ENCODE results near the gene BCR. TPM values are rescaled to one million over a fixed set of nuclear protein-coding genes. Genes with fewer than 3 reads are reported as not detected.

BCR gene
- polyA plus RNA-seq, 1 experiment = 24.0 TPM

- DNase-seq (ENCODE audit: low read depth) = no peak
- Histone ChIP-seq H3K36me3 (ENCODE audit: control insufficient read depth, insufficient read depth, low read length) (no peaks in the 10 kb centered on the region), H3K27me3 (ENCODE audit: control insufficient read depth, insufficient read depth, low read length) (no peaks in the 10 kb centered on the region), H3K4me3 (ENCODE audit: low read depth, low read length) (no peak overlapping the region)
- ChIA-PET CTCF (interaction anchor here (0.8 to 2.1 kb wide), 7 partner anchors 10 to 75 kb away, joined by 3 to 7 read pairs (median 4); no protein-coding TSS in a partner anchor), POLR2A (no interaction called here)
- no peak for TF ChIP-seq CTCF (IDR thresholded peaks at IDR 0.05; ENCODE audit: insufficient read depth, low read depth, low read length)
These were observed 35.3 kb downstream of the BCR start for GRCh38 chr22:23215294-23216241.

GRCh38 chr22:23216461-23217170, 36.3 kb downstream of the BCR start:
- POLR2A ChIA-PET = no interaction called here
- CTCF ChIA-PET = interaction anchor here (1.2 to 2.1 kb wide), 6 partner anchors 9 to 65 kb away, joined by 3 to 7 read pairs (median 5); no protein-coding TSS in a partner anchor
- Histone ChIP-seq H3K4me3 (ENCODE audit: low read depth, low read length) (no peak overlapping the region), H3K27me3 (ENCODE audit: control insufficient read depth, insufficient read depth, low read length) (no peaks in the 10 kb centered on the region), H3K36me3 (ENCODE audit: control insufficient read depth, insufficient read depth, low read length) (no peaks in the 10 kb centered on the region)
- no peak for TF ChIP-seq CTCF (IDR thresholded peaks at IDR 0.05; ENCODE audit: insufficient read depth, low read depth, low read length)
- DNase-seq (ENCODE audit: low read depth) = no peak

GRCh38 chr22:23217171-23218052, 37.1 kb downstream of the BCR start:
- no peaks in the 10 kb centered on the region for H3K27me3 ChIP-seq (ENCODE audit: control insufficient read depth, insufficient read depth, low read length)
- CTCF ChIA-PET = interaction anchor here (1.6 kb wide), 1 partner anchor 65 kb away, joined by 6 read pairs; no protein-coding TSS in a partner anchor
- no peak for TF ChIP-seq CTCF (IDR thresholded peaks at IDR 0.05; ENCODE audit: insufficient read depth, low read depth, low read length)
- no peaks in the 10 kb centered on the region for H3K36me3 ChIP-seq (ENCODE audit: control insufficient read depth, insufficient read depth, low read length)
- DNase-seq (ENCODE audit: low read depth) = no peak
- no peak overlapping the region for H3K4me3 ChIP-seq (ENCODE audit: low read depth, low read length)
- POLR2A ChIA-PET = no interaction called here

GRCh38 chr22:23218053-23218866, 38.0 kb downstream of the BCR start:
- ChIA-PET CTCF (interaction anchor here (1.0 to 1.6 kb wide), 3 partner anchors 39 to 64 kb away, joined by 3 to 6 read pairs (median 3); no protein-coding TSS in a partner anchor), POLR2A (no interaction called here)
- no peak for DNase-seq (ENCODE audit: low read depth)

More at GRCh38 chr22:23218053-23218866, 38.0 kb downstream of the BCR start:
- no peaks in the 10 kb centered on the region for H3K27me3 ChIP-seq (ENCODE audit: control insufficient read depth, insufficient read depth, low read length)
- no peak for TF ChIP-seq CTCF (IDR thresholded peaks at IDR 0.05; ENCODE audit: insufficient read depth, low read depth, low read length)
- H3K36me3 ChIP-seq (ENCODE audit: control insufficient read depth, insufficient read depth, low read length) = no peaks in the 10 kb centered on the region
- no peak overlapping the region for H3K4me3 ChIP-seq (ENCODE audit: low read depth, low read length)
